Activated gamma-delta T cell treated with Interleukin-2 at 50 U/mL for 16 hours (primary cell): Measurements from ENCODE around the gene HES6.
A peak's percentile ranks its signal among the peaks of the same experiment; 100 is the strongest.
"Not testable (repeated sequence)": the region's sequence is repeated elsewhere in the genome, so short reads cannot be mapped to it uniquely, and the experiment has no call there.

ENCODE experiments used
- DNase-seq: peaks from one replicate; pipeline ENCODE4 v3.0.0-alpha.2; 2020

The HES6 gene

GRCh38 chr2:238239863-238240756, at the start of gene HES6:
Gene HES6, minus strand, starts transcription at chr2:238240038. Its CDS starts 133 bp downstream, at chr2:238239905.
- peak; percentile 73 for DNase-seq

- no peak for DNase-seq
Observed at GRCh38 chr2:238289574-238289973, 49.7 kb upstream of the HES6 start.

- peak; percentile 97 for DNase-seq
Observed at GRCh38 chr2:238288650-238289573, 49.1 kb upstream of the HES6 start.

GRCh38 chr2:238287737-238288649, 48.2 kb upstream of the HES6 start, which contains the start of gene PER2:
Gene PER2, minus strand, starts transcription at chr2:238288610. Its CDS starts 10,674 bp downstream, at chr2:238277936.
- DNase-seq, result no peak

- no peak for DNase-seq
Observed at GRCh38 chr2:238286987-238287736, 47.3 kb upstream of the HES6 start.

- no peak for DNase-seq
Observed at GRCh38 chr2:238286551-238286950, 46.7 kb upstream of the HES6 start.

- DNase-seq, result no peak
Observed at GRCh38 chr2:238286095-238286494, 46.3 kb upstream of the HES6 start.

- no peak for DNase-seq
Observed at GRCh38 chr2:238285653-238286082, 45.8 kb upstream of the HES6 start.

GRCh38 chr2:238284802-238285515, 45.1 kb upstream of the HES6 start:
- DNase-seq, result no peak

GRCh38 chr2:238282861-238283738, 43.3 kb upstream of the HES6 start:
- no peak for DNase-seq

GRCh38 chr2:238281826-238282480, 42.1 kb upstream of the HES6 start:
- no peak for DNase-seq

- no peak for DNase-seq
Observed at GRCh38 chr2:238280083-238280825, 40.4 kb upstream of the HES6 start.

- DNase-seq, result no peak
Observed at GRCh38 chr2:238279324-238279682, 39.5 kb upstream of the HES6 start.

- DNase-seq, result no peak
Observed at GRCh38 chr2:238278626-238279323, 38.9 kb upstream of the HES6 start.

- DNase-seq, result no peak
Observed at GRCh38 chr2:238277695-238278094, 37.9 kb upstream of the HES6 start.

- no peak for DNase-seq
Observed at GRCh38 chr2:238274152-238274865, 34.5 kb upstream of the HES6 start.

- not testable (repeated sequence) for DNase-seq
Observed at GRCh38 chr2:238273433-238273832, 33.6 kb upstream of the HES6 start.
